ENCODE measurements around the gene NUDT2. TPM values are rescaled to one million over a fixed set of nuclear protein-coding genes. Genes with fewer than 3 reads are reported as not detected.
"Not testable (repeated sequence)": the region's sequence is repeated elsewhere in the genome, so short reads cannot be mapped to it uniquely, and the experiment has no call there.

Gene NUDT2
- total RNA-seq, 1 donor from 2014 or later: 25.4 TPM

- Mint-ChIP-seq H3K27me3 (no peaks in the 10 kb centered on the region), H3K36me3 (no peaks in the 10 kb centered on the region), H3K9me3 (no peaks in the 10 kb centered on the region), H3K4me3 (no peak overlapping the region), H3K27ac (no peak overlapping the region), H3K4me1 (ENCODE audit: unreplicated experiment) (no peaks in the 10 kb centered on the region)
- TF ChIP-seq CTCF (conservative IDR thresholded peaks at IDR 0.05): no peak
- DNase-seq (ENCODE audit: extremely low spot score, unreplicated experiment): no peak
These were observed 36.8 kb upstream of the NUDT2 start for GRCh38 chr9:34292552-34292951.

GRCh38 chr9:34301064-34301463 is 28.3 kb upstream of the NUDT2 start:
- H3K36me3 Mint-ChIP-seq; H3K27ac Mint-ChIP-seq; H3K27me3 Mint-ChIP-seq; H3K4me3 Mint-ChIP-seq; DNase-seq (ENCODE audit: extremely low spot score, unreplicated experiment); H3K9me3 Mint-ChIP-seq; H3K4me1 Mint-ChIP-seq (ENCODE audit: unreplicated experiment): not testable (repeated sequence)

GRCh38 chr9:34308316-34308715 is 21.1 kb upstream of the NUDT2 start:
- DNase-seq (ENCODE audit: extremely low spot score, unreplicated experiment); H3K4me3 Mint-ChIP-seq; H3K27ac Mint-ChIP-seq; H3K9me3 Mint-ChIP-seq; H3K36me3 Mint-ChIP-seq; H3K4me1 Mint-ChIP-seq (ENCODE audit: unreplicated experiment); H3K27me3 Mint-ChIP-seq: not testable (repeated sequence)

GRCh38 chr9:34310215-34310614 is 19.2 kb upstream of the NUDT2 start:
- no peaks in the 10 kb centered on the region for H3K36me3 Mint-ChIP-seq
- no peaks in the 10 kb centered on the region for H3K9me3 Mint-ChIP-seq
- DNase-seq (ENCODE audit: extremely low spot score, unreplicated experiment): no peak
- H3K4me1 Mint-ChIP-seq (ENCODE audit: unreplicated experiment): peaks cover 6% of the 10 kb centered on the region
- no peak overlapping the region for H3K4me3 Mint-ChIP-seq
- TF ChIP-seq CTCF (conservative IDR thresholded peaks at IDR 0.05): no peak
- H3K27me3 Mint-ChIP-seq: no peaks in the 10 kb centered on the region
- no peak overlapping the region for H3K27ac Mint-ChIP-seq

- H3K4me1 Mint-ChIP-seq (ENCODE audit: unreplicated experiment): peaks cover 6% of the 10 kb centered on the region
- no peak for DNase-seq (ENCODE audit: extremely low spot score, unreplicated experiment)
- H3K4me3 Mint-ChIP-seq: no peak overlapping the region
- no peak for TF ChIP-seq CTCF (conservative IDR thresholded peaks at IDR 0.05)
- no peaks in the 10 kb centered on the region for H3K9me3 Mint-ChIP-seq
- no peaks in the 10 kb centered on the region for H3K27me3 Mint-ChIP-seq
- H3K36me3 Mint-ChIP-seq: no peaks in the 10 kb centered on the region
- no peak overlapping the region for H3K27ac Mint-ChIP-seq
These were observed 17.7 kb upstream of the NUDT2 start for GRCh38 chr9:34311499-34312185.

- no peaks in the 10 kb centered on the region for H3K36me3 Mint-ChIP-seq
- no peak for DNase-seq (ENCODE audit: extremely low spot score, unreplicated experiment)
- no peak for TF ChIP-seq CTCF (conservative IDR thresholded peaks at IDR 0.05)
- no peak overlapping the region for H3K27ac Mint-ChIP-seq
- no peaks in the 10 kb centered on the region for H3K4me1 Mint-ChIP-seq (ENCODE audit: unreplicated experiment)
- H3K9me3 Mint-ChIP-seq: no peaks in the 10 kb centered on the region
- H3K4me3 Mint-ChIP-seq: no peak overlapping the region
- H3K27me3 Mint-ChIP-seq: no peaks in the 10 kb centered on the region
These were observed 11.9 kb upstream of the NUDT2 start for GRCh38 chr9:34317436-34317835.

All from type B pancreatic cell (in vitro differentiated cells).